Measurements from ENCODE around the gene KCNJ5. TPM values are rescaled to one million over a fixed set of nuclear protein-coding genes. Genes with fewer than 3 reads are reported as not detected.
A peak's percentile ranks its signal among the peaks of the same experiment; 100 is the strongest.

KCNJ5 gene
- total RNA-seq, 2 experiments from 2014 or later: not detected

- no peak for ATAC-seq
- Mint-ChIP-seq H3K27ac (no peak overlapping the region), H3K4me1 (ENCODE audit: low read depth) (peaks cover 9% of the 10 kb centered on the region), H3K36me3 (ENCODE audit: low read depth) (no peaks in the 10 kb centered on the region), H3K27me3 (peaks cover 14% of the 10 kb centered on the region), H3K9me3 (no peaks in the 10 kb centered on the region), H3K4me3 (no peak overlapping the region)
- intact Hi-C loops (cut with micrococcal nuclease): no loop called here
- no peak for DNase-seq
- TF ChIP-seq CTCF (IDR thresholded peaks at IDR 0.05): no peak
- POLR2A ChIA-PET: interaction anchor here (0.6 kb wide), 1 partner anchor 906 kb away, joined by 3 read pairs; no protein-coding TSS in a partner anchor
- CTCF ChIA-PET: interaction anchor here (10.4 kb wide), 1 partner anchor 17 kb away, joined by 123 read pairs; no protein-coding TSS in a partner anchor
Measured at GRCh38 chr11:128901653-128902514, 10.7 kb downstream of the KCNJ5 start.

- ChIA-PET POLR2A (no interaction called here), CTCF (interaction anchor here (1.3 to 10.4 kb wide), 2 partner anchors 18 to 59 kb away, joined by 3 to 123 read pairs; no protein-coding TSS in a partner anchor)
- Mint-ChIP-seq H3K36me3 (ENCODE audit: low read depth) (no peaks in the 10 kb centered on the region), H3K9me3 (no peaks in the 10 kb centered on the region), H3K4me1 (ENCODE audit: low read depth) (peaks cover 9% of the 10 kb centered on the region), H3K4me3 (no peak overlapping the region), H3K27ac (no peak overlapping the region), H3K27me3 (peaks cover 14% of the 10 kb centered on the region)
- TF ChIP-seq CTCF (IDR thresholded peaks at IDR 0.05): no peak
- DNase-seq: no peak
- ATAC-seq: no peak
- intact Hi-C loops (cut with micrococcal nuclease): no loop called here
Measured at GRCh38 chr11:128902515-128903066, 11.4 kb downstream of the KCNJ5 start.

GRCh38 chr11:128903248-128904061 is 12.3 kb downstream of the KCNJ5 start:
- H3K4me1 Mint-ChIP-seq (ENCODE audit: low read depth): peaks cover 10% of the 10 kb centered on the region
- DNase-seq (no peak), ATAC-seq (no peak)
- no peak overlapping the region for H3K4me3 Mint-ChIP-seq
- intact Hi-C loops (cut with micrococcal nuclease): no loop called here
- ChIA-PET POLR2A (no interaction called here), CTCF (interaction anchor here (1.0 to 10.4 kb wide), 6 partner anchors 12 to 58 kb away, joined by 3 to 123 read pairs (median 19); partner anchors contain the start of gene KCNJ5)
- TF ChIP-seq CTCF (IDR thresholded peaks at IDR 0.05): no peak
- H3K9me3 Mint-ChIP-seq: no peaks in the 10 kb centered on the region
- H3K36me3 Mint-ChIP-seq (ENCODE audit: low read depth): no peaks in the 10 kb centered on the region
- no peak overlapping the region for H3K27ac Mint-ChIP-seq
- H3K27me3 Mint-ChIP-seq: peaks cover 17% of the 10 kb centered on the region

- Mint-ChIP-seq H3K36me3 (ENCODE audit: low read depth) (no peaks in the 10 kb centered on the region), H3K27ac (no peak overlapping the region), H3K27me3 (peaks cover 20% of the 10 kb centered on the region), H3K9me3 (no peaks in the 10 kb centered on the region), H3K4me1 (ENCODE audit: low read depth) (peaks cover 12% of the 10 kb centered on the region), H3K4me3 (peak overlapping the region; percentile 68)
- no peak for TF ChIP-seq CTCF (IDR thresholded peaks at IDR 0.05)
- intact Hi-C loops (cut with micrococcal nuclease): no loop called here
- ATAC-seq (no peak), DNase-seq (no peak)
- CTCF ChIA-PET: interaction anchor here (1.7 to 10.4 kb wide), 4 partner anchors 13 to 52 kb away, joined by 5 to 123 read pairs (median 35); partner anchors contain the start of gene KCNJ5
- POLR2A ChIA-PET: interaction anchor here (1.0 kb wide), 1 partner anchor 865 kb away, joined by 4 read pairs; no protein-coding TSS in a partner anchor
Measured at GRCh38 chr11:128904303-128904655, 13.1 kb downstream of the KCNJ5 start.

All from activated CD8-positive, alpha-beta T cell treated with anti-CD3 and anti-CD28 coated beads for 36 hours (primary cell).